GM19193 (cell line): ENCODE data around the gene SFXN2.

Experiments
- POLR2A ChIP-seq: IDR thresholded peaks from 4 replicates; pipeline ENCODE4 v1.6.1; 2011; ENCODE audit not compliant: insufficient read depth, insufficient read length; ENCODE audit errors: extremely low read depth

SFXN2 gene

GRCh38 chr10:102791754-102792395 lies 77.4 kb downstream of the SFXN2 start:
- TF ChIP-seq POLR2A: no peak
